Activated CD8-positive, alpha-beta T cell treated with anti-CD3 and anti-CD28 coated beads, Interleukin-2, amount 10 ng/mL, durations not matched to agents 7 days and 5 days (primary cell): ENCODE measurements around the gene CPE. TPM values are rescaled to one million over a fixed set of nuclear protein-coding genes. Genes with fewer than 3 reads are reported as not detected.
"Not testable (repeated sequence)": the region's sequence is repeated elsewhere in the genome, so short reads cannot be mapped to it uniquely, and the experiment has no call there.

Experiments
- ATAC-seq: fragments of 150-1000 bp; cut with Tn5 transposase; one replicate; pipeline ENCODE4 v1.10.0; 2021; ENCODE audit warnings: moderate library complexity
- CTCF ChIA-PET: fragments of 350-600 bp; sonication (Branson Sonifier 250); formaldehyde crosslinking; loops from one replicate; lab custom pipeline; 2021; ENCODE audit warnings: antibody characterized with exemption; lab: Charles Lee
- POLR2A ChIA-PET: fragments of 350-600 bp; sonication (Branson Sonifier 250); formaldehyde crosslinking; loops from one replicate; lab custom pipeline; 2021; ENCODE audit warnings: antibody characterized with exemption; lab: Charles Lee
- DNase-seq: peaks from one replicate; pipeline ENCODE4 v3.0.0-alpha.2; 2020
- H3K27ac Mint-ChIP-seq: one replicate; pipeline ENCODE4 v1.8.0; 2021; ENCODE audit warnings: mild to moderate bottlenecking, mixed read lengths
- H3K27me3 Mint-ChIP-seq: one replicate; pipeline ENCODE4 v1.8.0; 2021; ENCODE audit warnings: low read depth, mixed read lengths
- H3K36me3 Mint-ChIP-seq: one replicate; pipeline ENCODE4 v1.8.0; 2021; ENCODE audit warnings: low read depth, mixed read lengths
- H3K4me1 Mint-ChIP-seq: one replicate; pipeline ENCODE4 v1.8.0; 2021; ENCODE audit warnings: low read depth, mixed read lengths
- H3K4me3 Mint-ChIP-seq: one replicate; pipeline ENCODE4 v1.8.0; 2021; ENCODE audit warnings: mild to moderate bottlenecking, mixed read lengths
- H3K9me3 Mint-ChIP-seq: one replicate; pipeline ENCODE4 v1.8.0; 2022; ENCODE audit warnings: mixed read lengths; ENCODE audit not compliant: insufficient read depth
- total RNA-seq, 2 experiments: library from RNA; stranded (reverse); gene quantifications; one replicate each; pipeline ENCODE4 v1.2.3, GENCODE V29; 2021

Gene CPE
- total RNA-seq, 2 experiments from 2014 or later: not detected

DNA sequence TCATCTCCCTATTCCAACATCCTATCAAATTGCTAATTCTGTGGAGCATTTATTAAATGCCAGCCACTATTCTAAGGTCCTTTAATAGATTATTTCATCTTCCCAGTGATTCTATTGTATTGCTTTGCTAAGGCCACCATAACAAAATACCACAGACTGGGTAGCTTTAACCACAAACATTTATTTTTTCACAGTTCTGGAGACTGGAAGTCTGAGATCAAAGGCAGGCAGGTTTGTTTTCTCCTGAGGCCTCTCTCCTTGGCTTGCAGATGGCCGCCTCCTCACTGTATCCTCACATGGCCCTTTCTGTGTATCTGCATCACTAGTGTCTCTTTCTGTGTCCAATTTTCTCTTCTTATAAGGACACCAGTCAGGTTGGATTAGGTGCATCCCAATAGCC lies 64.5 kb downstream of the CPE start:
- H3K9me3 Mint-ChIP-seq: no peaks in the 10 kb centered on the region
- H3K4me1 Mint-ChIP-seq: peaks cover 6% of the 10 kb centered on the region
- no peak for DNase-seq
- ATAC-seq: no peak
- H3K27ac Mint-ChIP-seq: no peak overlapping the region
- POLR2A ChIA-PET: no interaction called here
- peaks cover 3% of the 10 kb centered on the region for H3K27me3 Mint-ChIP-seq
- no peaks in the 10 kb centered on the region for H3K36me3 Mint-ChIP-seq
- H3K4me3 Mint-ChIP-seq: no peak overlapping the region
- CTCF ChIA-PET: no interaction called here

DNA sequence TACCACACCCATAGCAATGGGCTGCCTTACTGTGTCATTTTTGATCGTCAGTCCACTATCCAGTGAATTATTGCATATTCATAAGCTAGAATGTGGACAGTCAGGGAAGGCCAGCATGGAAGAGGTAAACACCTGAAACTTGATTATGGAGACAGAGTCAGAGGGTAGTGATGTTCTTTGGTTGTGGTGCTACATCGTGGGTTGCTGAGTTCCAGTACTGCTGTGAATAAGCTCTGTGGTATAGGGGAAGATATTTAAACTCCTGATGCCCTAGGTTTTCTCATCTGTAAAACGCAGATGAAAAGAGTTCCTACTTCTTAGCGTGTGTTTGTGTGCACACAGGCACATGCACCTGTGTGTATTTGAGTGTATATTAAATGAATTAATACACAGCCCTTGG lies 69.9 kb downstream of the CPE start:
- ChIA-PET CTCF (no interaction called here), POLR2A (no interaction called here)
- no peak overlapping the region for H3K27ac Mint-ChIP-seq
- peaks cover 6% of the 10 kb centered on the region for H3K4me1 Mint-ChIP-seq
- H3K27me3 Mint-ChIP-seq: no peaks in the 10 kb centered on the region
- no peaks in the 10 kb centered on the region for H3K9me3 Mint-ChIP-seq
- no peak overlapping the region for H3K4me3 Mint-ChIP-seq
- no peak for ATAC-seq
- no peaks in the 10 kb centered on the region for H3K36me3 Mint-ChIP-seq
- no peak for DNase-seq

DNA sequence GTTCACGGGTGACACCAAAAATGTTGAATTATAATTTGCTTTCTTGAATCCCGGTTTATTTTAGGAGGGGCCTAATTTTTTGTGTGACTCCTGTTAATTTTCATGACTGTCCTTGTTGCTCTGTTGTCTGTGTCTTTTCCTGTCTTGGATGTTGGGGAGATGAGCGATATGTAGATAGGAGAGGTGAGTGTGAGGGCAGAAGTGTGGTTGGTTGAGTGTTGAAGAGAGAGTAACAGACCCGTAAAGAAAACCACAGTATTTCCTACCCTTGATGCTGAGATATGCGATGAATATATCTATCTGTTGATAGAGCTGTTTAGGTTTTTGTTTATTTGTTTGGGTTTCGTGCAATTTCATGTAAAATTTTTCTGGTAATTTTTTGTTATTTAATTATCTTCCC lies 70.5 kb downstream of the CPE start:
- H3K9me3 Mint-ChIP-seq: no peaks in the 10 kb centered on the region
- no peak overlapping the region for H3K27ac Mint-ChIP-seq
- DNase-seq: peak; percentile 24
- peak; percentile 36 for ATAC-seq
- ChIA-PET POLR2A (no interaction called here), CTCF (no interaction called here)
- H3K27me3 Mint-ChIP-seq: no peaks in the 10 kb centered on the region
- H3K36me3 Mint-ChIP-seq: no peaks in the 10 kb centered on the region
- no peak overlapping the region for H3K4me3 Mint-ChIP-seq
- H3K4me1 Mint-ChIP-seq: peaks cover 6% of the 10 kb centered on the region

DNA sequence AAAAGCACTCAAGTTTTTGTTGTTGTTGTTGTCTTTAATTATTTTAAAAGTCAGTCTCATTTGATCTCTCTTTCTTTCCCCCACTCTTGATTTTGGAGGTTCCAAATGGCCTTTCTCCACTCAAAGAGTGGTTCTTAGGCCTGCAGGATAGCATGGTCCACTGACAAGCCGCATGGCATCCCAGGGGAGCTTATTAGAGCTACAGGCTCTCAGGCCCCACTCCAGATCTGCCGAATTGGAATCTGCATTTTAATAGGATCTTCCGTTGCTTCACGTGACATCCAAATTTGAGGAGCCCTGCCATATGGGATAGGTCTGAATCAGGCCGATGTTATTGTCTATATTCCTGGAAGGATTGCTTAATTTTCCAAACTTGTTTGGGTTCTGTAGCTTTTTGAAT lies 72.1 kb downstream of the CPE start:
- no peak overlapping the region for H3K4me3 Mint-ChIP-seq
- H3K36me3 Mint-ChIP-seq: no peaks in the 10 kb centered on the region
- peaks cover 2% of the 10 kb centered on the region for H3K27me3 Mint-ChIP-seq
- DNase-seq (no peak), ATAC-seq (no peak)
- no peaks in the 10 kb centered on the region for H3K9me3 Mint-ChIP-seq
- CTCF ChIA-PET: interaction anchor here (1.4 kb wide), 1 partner anchor 320 kb away, joined by 4 read pairs; no protein-coding TSS in a partner anchor
- H3K27ac Mint-ChIP-seq: no peak overlapping the region
- POLR2A ChIA-PET: no interaction called here
- peaks cover 6% of the 10 kb centered on the region for H3K4me1 Mint-ChIP-seq

DNA sequence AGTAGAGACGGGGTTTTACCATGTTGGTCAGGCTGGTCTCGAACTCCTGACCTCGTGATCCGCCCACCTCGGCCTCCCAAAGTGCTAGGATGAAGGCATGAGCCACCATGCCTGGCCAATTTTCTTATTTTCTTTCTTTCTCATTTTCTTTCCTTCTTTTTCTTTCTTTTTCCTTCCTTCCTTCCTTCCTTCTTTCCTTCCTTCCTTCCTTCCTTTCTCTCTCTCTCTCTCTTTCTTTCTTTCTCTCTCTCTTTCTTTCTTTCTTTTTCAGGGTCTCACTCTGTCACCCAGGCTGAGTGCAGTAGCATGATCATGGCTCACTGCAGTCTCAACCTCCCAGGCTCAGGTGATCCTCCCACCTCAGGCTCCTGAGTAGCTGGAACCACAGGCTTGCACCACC lies 74.3 kb downstream of the CPE start:
- ATAC-seq, H3K27ac Mint-ChIP-seq, H3K9me3 Mint-ChIP-seq, H3K4me1 Mint-ChIP-seq, H3K4me3 Mint-ChIP-seq, DNase-seq, H3K36me3 Mint-ChIP-seq, POLR2A ChIA-PET, H3K27me3 Mint-ChIP-seq: not testable (repeated sequence)
- CTCF ChIA-PET: interaction anchor here (1.6 to 2.4 kb wide), 3 partner anchors 9 to 321 kb away, joined by 3 to 9 read pairs (median 7); no protein-coding TSS in a partner anchor

DNA sequence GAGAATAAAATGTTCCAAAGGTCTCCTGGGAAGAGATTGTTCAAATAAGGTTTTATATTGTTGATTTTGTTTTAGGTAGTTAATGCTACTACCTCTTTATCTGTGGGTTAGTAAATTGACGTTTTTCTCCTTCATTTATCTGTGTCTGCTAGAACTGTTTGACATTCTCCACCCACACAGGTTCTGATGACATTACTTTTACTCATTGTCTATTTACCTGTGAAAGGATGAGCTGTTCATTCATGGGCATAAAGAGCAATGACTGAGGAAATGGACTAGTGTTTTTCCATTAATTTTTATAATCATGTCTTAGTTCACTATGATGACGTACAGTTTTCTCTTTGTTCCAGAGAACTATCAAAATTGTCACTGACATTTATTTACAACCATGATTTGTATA lies 75.6 kb downstream of the CPE start:
- Mint-ChIP-seq H3K4me3 (no peak overlapping the region), H3K36me3 (no peaks in the 10 kb centered on the region), H3K9me3 (no peaks in the 10 kb centered on the region), H3K27ac (no peak overlapping the region), H3K27me3 (peaks cover 11% of the 10 kb centered on the region), H3K4me1 (peaks cover under 1% of the 10 kb centered on the region)
- DNase-seq: no peak
- ChIA-PET CTCF (interaction anchor here (0.7 to 2.4 kb wide), 5 partner anchors 10 to 342 kb away, joined by 3 to 9 read pairs (median 3); partner anchors contain the start of gene TMEM192), POLR2A (interaction anchor here (0.7 kb wide), 1 partner anchor 19 kb away, joined by 3 read pairs; no protein-coding TSS in a partner anchor)
- ATAC-seq: no peak

DNA sequence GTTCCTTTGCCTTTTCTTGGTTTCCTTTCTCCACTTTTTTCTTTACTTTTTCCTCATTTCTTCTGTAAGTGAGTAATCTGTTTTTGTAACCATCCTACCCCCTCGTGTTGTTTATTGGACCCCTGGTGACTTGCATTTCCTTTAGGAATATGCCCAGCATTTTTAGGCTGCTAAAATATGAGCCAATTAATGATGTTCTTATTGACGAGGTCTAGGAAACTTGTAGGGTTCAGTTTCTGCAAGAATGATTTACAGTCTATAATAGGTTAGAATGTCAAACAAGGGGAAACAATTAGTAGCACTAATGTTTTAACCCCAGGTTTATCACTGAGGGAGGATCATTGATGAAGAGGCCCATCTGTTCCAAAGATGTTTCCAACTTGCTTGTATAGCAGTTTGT lies 79.0 kb downstream of the CPE start:
- H3K4me3 Mint-ChIP-seq: no peak overlapping the region
- no peaks in the 10 kb centered on the region for H3K36me3 Mint-ChIP-seq
- ChIA-PET POLR2A (no interaction called here), CTCF (interaction anchor here (1.9 kb wide), 1 partner anchor 326 kb away, joined by 8 read pairs; no protein-coding TSS in a partner anchor)
- no peak for DNase-seq
- peaks cover 20% of the 10 kb centered on the region for H3K27me3 Mint-ChIP-seq
- no peak for ATAC-seq
- no peaks in the 10 kb centered on the region for H3K4me1 Mint-ChIP-seq
- no peaks in the 10 kb centered on the region for H3K9me3 Mint-ChIP-seq
- no peak overlapping the region for H3K27ac Mint-ChIP-seq

DNA sequence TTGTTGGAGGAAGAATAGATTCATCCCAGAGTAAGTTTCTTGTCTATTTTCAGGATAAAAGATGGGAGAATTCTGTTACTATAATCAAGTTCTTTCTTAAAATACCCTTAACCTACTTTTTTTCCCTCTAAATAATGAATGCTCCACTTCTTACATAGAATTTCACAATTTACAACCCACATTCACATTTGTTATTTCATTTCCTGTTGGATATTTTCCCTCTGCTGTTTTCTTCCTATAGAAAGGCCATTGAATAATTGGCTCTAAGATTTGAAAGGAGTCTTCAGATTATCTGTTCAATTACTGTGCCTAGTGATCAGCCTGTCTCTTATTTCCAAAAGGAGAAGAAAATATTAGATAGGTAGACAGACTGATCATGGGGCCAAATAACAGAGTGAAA lies 79.7 kb downstream of the CPE start:
- Mint-ChIP-seq H3K27me3 (peaks cover 21% of the 10 kb centered on the region), H3K9me3 (no peaks in the 10 kb centered on the region), H3K4me1 (no peaks in the 10 kb centered on the region), H3K4me3 (no peak overlapping the region), H3K36me3 (no peaks in the 10 kb centered on the region), H3K27ac (no peak overlapping the region)
- ATAC-seq (no peak), DNase-seq (no peak)
- ChIA-PET CTCF (no interaction called here), POLR2A (no interaction called here)

DNA sequence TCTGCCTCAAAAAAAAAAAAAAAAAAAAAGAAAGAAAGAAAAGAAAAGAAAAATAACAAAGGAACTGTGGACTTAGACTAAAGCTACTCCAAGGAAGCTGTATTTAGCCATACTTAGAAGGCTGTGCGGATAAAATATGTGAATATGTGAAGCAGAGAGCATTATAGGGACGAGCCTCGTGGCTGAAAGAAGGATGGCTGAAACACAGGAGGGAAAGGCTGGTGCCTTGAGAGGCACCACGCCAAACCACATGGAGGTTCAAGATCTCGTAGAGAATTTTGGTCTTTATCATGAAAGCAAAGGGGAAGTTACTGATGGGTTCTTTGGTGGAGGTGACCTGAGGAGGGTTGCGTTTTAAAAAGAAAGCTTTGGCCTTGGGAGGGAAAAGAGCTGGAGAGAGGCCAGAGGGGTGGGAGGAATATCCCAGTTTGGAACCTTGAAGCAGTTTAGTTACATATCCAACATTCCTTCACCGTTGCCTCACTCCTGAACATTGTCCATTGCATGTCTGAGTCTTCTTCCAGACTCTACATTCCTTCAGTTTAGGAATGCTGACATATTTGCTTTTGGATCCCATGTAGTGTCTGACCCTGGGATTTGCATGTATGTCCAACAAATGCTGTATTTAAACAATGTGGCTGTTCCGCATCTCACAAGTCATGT lies 82.5 kb downstream of the CPE start:
- no peak overlapping the region for H3K4me3 Mint-ChIP-seq
- H3K36me3 Mint-ChIP-seq: no peaks in the 10 kb centered on the region
- CTCF ChIA-PET: interaction anchor here (1.5 to 2.8 kb wide), 2 partner anchors 329 to 348 kb away, joined by 5 to 14 read pairs; partner anchors contain the start of gene TMEM192
- H3K27me3 Mint-ChIP-seq: peaks cover 19% of the 10 kb centered on the region
- no peaks in the 10 kb centered on the region for H3K9me3 Mint-ChIP-seq
- H3K4me1 Mint-ChIP-seq: no peaks in the 10 kb centered on the region
- no peak for DNase-seq
- ATAC-seq: no peak
- POLR2A ChIA-PET: no interaction called here
- no peak overlapping the region for H3K27ac Mint-ChIP-seq

DNA sequence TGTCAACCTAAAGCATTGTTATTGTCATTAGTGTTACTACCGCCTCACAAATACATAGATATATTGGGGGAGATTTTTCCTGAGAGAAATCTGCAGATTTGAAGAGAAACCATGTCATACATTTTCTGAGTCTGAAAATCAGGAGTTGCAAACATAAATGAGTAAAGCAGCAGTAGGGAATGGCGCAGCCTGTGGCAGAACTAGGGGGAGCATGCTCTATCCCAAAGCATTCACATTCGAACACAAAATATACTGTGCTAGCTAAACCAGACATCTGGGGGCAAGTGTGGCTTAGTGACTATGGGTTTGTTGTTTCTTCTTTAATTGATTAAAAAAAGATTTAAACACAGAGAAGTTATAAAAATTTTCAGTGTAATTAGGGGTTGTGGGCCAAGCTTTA lies 83.2 kb downstream of the CPE start:
- CTCF ChIA-PET: interaction anchor here (1.1 to 2.8 kb wide), 3 partner anchors 78 to 349 kb away, joined by 3 to 14 read pairs (median 5); partner anchors contain the start of gene TMEM192
- Mint-ChIP-seq H3K27me3 (peaks cover 19% of the 10 kb centered on the region), H3K4me1 (no peaks in the 10 kb centered on the region), H3K27ac (no peak overlapping the region), H3K36me3 (no peaks in the 10 kb centered on the region), H3K4me3 (no peak overlapping the region), H3K9me3 (no peaks in the 10 kb centered on the region)
- POLR2A ChIA-PET: no interaction called here
- DNase-seq: no peak
- no peak for ATAC-seq

DNA sequence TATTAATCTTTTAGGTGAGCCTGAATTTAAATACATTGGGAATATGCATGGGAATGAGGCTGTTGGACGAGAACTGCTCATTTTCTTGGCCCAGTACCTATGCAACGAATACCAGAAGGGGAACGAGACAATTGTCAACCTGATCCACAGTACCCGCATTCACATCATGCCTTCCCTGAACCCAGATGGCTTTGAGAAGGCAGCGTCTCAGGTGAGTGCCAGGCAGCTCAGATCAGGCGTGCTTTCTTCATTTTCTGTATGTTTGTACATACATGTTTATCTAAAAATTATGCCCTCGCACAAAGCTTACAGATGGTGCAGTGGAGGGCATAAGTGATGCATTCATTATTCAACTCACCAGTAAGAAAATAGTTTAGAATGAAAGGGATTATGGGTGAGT lies 85.6 kb downstream of the CPE start:
- Mint-ChIP-seq H3K9me3 (no peaks in the 10 kb centered on the region), H3K27me3 (peaks cover 11% of the 10 kb centered on the region), H3K4me1 (no peaks in the 10 kb centered on the region), H3K36me3 (no peaks in the 10 kb centered on the region), H3K4me3 (no peak overlapping the region), H3K27ac (no peak overlapping the region)
- ATAC-seq: no peak
- ChIA-PET CTCF (interaction anchor here (0.7 to 2.1 kb wide), 9 partner anchors 8 to 351 kb away, joined by 3 to 12 read pairs (median 6); partner anchors contain the start of gene TMEM192), POLR2A (no interaction called here)
- no peak for DNase-seq

DNA sequence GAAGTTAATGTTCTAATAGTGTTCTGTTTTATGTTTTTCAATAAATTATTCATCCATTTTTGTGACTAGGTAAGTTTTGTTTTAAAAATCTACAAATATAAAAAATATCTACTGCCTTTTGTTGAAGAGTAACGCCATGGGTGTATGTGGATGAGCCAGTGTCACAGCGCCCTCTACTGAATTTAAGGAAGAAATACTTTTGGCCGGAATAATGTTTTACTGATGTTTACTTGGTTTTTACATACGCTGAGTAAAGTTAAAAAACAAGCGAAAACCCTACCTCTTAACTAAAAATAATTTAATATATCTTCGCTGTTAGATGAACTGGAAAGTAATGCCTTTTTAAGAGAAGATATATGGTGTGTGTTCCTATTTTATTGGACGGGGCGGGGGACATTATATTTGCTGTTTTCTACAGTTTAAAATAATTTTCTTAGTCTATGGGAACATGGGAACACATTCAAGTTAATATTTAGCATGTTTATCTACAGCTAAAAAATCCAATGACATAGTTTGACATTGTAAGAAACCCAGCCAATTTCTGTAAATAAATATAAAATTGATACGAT lies 86.1 kb downstream of the CPE start:
- Mint-ChIP-seq H3K4me1 (no peaks in the 10 kb centered on the region), H3K4me3 (no peak overlapping the region), H3K27me3 (peaks cover 10% of the 10 kb centered on the region), H3K9me3 (no peaks in the 10 kb centered on the region), H3K36me3 (no peaks in the 10 kb centered on the region), H3K27ac (no peak overlapping the region)
- DNase-seq (peak; percentile 36), ATAC-seq (peak; percentile 61)
- POLR2A ChIA-PET: no interaction called here
- CTCF ChIA-PET: interaction anchor here (0.7 to 2.1 kb wide), 11 partner anchors 8 to 352 kb away, joined by 3 to 12 read pairs (median 6); partner anchors contain the start of gene TMEM192
